Trophoblast cell (in vitro differentiated cells and primary cell): ENCODE measurements around the gene LTB4R2.

ENCODE experiments used
- DNase-seq, 2 donors: peaks; one replicate each; pipeline ENCODE4 v3.0.0-alpha.2; 2016
- H2AFZ ChIP-seq: 2 replicates; pipeline ENCODE4 v1.6.1; 2013; ENCODE audit warnings: low read length, moderate library complexity, mild to moderate bottlenecking; ENCODE audit not compliant: insufficient read depth, poor library complexity
- H2AK5ac ChIP-seq: 2 replicates; pipeline ENCODE4 v1.6.1; 2013; ENCODE audit warnings: mild to moderate bottlenecking, low read length
- H2BK120ac ChIP-seq: 2 replicates; pipeline ENCODE4 v1.6.1; 2013; ENCODE audit warnings: low read length, mild to moderate bottlenecking, moderate library complexity; ENCODE audit not compliant: insufficient read depth, poor library complexity
- H2BK12ac ChIP-seq: 2 replicates; pipeline ENCODE4 v1.6.1; 2013; ENCODE audit warnings: mild to moderate bottlenecking, low read length, moderate library complexity
- H2BK5ac ChIP-seq: 2 replicates; pipeline ENCODE4 v1.6.1; 2013; ENCODE audit warnings: low read length, low read depth, moderate library complexity, mild to moderate bottlenecking; ENCODE audit not compliant: poor library complexity
- H3K14ac ChIP-seq: 2 replicates; pipeline ENCODE4 v1.6.1; 2013; ENCODE audit warnings: mild to moderate bottlenecking, low read length
- H3K18ac ChIP-seq: 2 replicates; pipeline ENCODE4 v1.6.1; 2013; ENCODE audit warnings: mild to moderate bottlenecking, low read length
- H3K23ac ChIP-seq: 2 replicates; pipeline ENCODE4 v1.6.1; 2013; ENCODE audit warnings: low read length
- H3K27ac ChIP-seq: 2 replicates; pipeline ENCODE4 v1.5.1; 2013; ENCODE audit warnings: low read depth, mild to moderate bottlenecking, inconsistent platforms, low read length, moderate library complexity
- H3K27me3 ChIP-seq: 2 replicates; pipeline ENCODE4 v1.6.1; 2013; ENCODE audit warnings: inconsistent platforms, mild to moderate bottlenecking, low read length, moderate library complexity; ENCODE audit not compliant: insufficient read depth
- H3K36me3 ChIP-seq, 2 experiments: 1 replicate in 1 of 2; 2 replicates in 1 of 2; pipeline ENCODE4 v1.6.1; 2013; ENCODE audit warnings: low read length in 2 of 2, mild to moderate bottlenecking in 2 of 2, moderate library complexity in 1 of 2; ENCODE audit not compliant: insufficient read depth in 2 of 2, control insufficient read depth in 1 of 2
- H3K4ac ChIP-seq: 2 replicates; pipeline ENCODE4 v1.6.1; 2013; ENCODE audit warnings: low read depth, mild to moderate bottlenecking, low read length, moderate library complexity
- H3K4me1 ChIP-seq, 2 experiments: 1 replicate in 1 of 2; 2 replicates in 1 of 2; pipeline ENCODE4 v1.6.1; 2013; ENCODE audit warnings: low read length in 2 of 2, mild to moderate bottlenecking in 2 of 2, moderate library complexity in 1 of 2; ENCODE audit not compliant: insufficient read depth in 2 of 2, control insufficient read depth in 1 of 2
- H3K4me2 ChIP-seq: 2 replicates; pipeline ENCODE4 v1.6.1; 2013; ENCODE audit warnings: inconsistent platforms, mild to moderate bottlenecking, low read length, moderate library complexity
- H3K4me3 ChIP-seq: 2 replicates; pipeline ENCODE4 v1.5.1; 2013; ENCODE audit warnings: mild to moderate bottlenecking, low read depth, low read length, inconsistent platforms
- H3K79me1 ChIP-seq: one replicate; pipeline ENCODE4 v1.6.1; 2013; ENCODE audit warnings: low read length
- H3K79me2 ChIP-seq: 2 replicates; pipeline ENCODE4 v1.6.1; 2013; ENCODE audit warnings: low read length, mild to moderate bottlenecking; ENCODE audit not compliant: control insufficient read depth, insufficient read depth, poor library complexity
- H3K9ac ChIP-seq: 2 replicates; pipeline ENCODE4 v1.6.1; 2013; ENCODE audit warnings: mild to moderate bottlenecking, low read length
- H3K9me3 ChIP-seq: 2 replicates; pipeline ENCODE4 v1.6.1; 2013; ENCODE audit warnings: low read depth, mild to moderate bottlenecking, control low read depth, inconsistent platforms, low read length; ENCODE audit not compliant: insufficient read depth
- H4K12ac ChIP-seq: 2 replicates; pipeline ENCODE4 v1.6.1; 2013; ENCODE audit warnings: low read depth, mild to moderate bottlenecking, low read length, moderate library complexity
- H4K8ac ChIP-seq: 2 replicates; pipeline ENCODE4 v1.6.1; 2013; ENCODE audit warnings: low read depth, mild to moderate bottlenecking, low read length, moderate library complexity
- H4K91ac ChIP-seq: one replicate; pipeline ENCODE4 v1.6.1; 2013; ENCODE audit warnings: low read depth, mild to moderate bottlenecking, low read length, moderate library complexity
- WGBS: extraction: QIAGEN DNeasy Blood & Tissue Kit; methylation state at CpG from one replicate; pipeline ENCODE4 v1.1.7; 2013; ENCODE audit warnings: missing lambda C conversion rate; ENCODE audit not compliant: insufficient read length, insufficient coverage; ENCODE audit errors: extremely low coverage; 5-methylcytosine and 5-hydroxymethylcytosine counted together

Gene LTB4R2

DNA sequence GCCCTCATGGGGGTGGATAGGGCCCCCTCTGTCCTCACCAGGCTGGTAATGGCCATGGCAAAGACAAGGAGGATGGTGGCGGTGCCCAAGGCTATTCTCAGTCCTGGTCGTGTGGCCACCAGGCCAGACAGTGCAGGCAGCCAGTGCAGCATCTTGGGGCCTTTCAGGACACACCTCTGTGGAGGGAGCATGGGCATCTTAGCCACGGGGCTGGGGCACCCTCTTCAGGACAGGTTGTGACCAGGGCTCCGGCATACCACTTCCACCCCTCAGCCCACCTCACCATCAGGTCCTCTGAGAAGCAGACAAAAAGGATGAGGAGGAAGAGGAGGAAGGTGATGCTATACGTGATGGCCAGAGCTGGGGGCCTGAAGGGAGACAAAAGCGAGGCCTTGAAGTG is 14.1 kb downstream of the LTB4R2 start:
- Histone ChIP-seq H2BK12ac (no peak overlapping the region), H4K91ac (no peak overlapping the region), H3K79me1 (peaks cover 2% of the 10 kb centered on the region), H4K8ac (no peak overlapping the region), H3K27me3 (no peaks in the 10 kb centered on the region), H3K14ac (no peak overlapping the region), H3K4ac (no peak overlapping the region), H2AFZ (no peak overlapping the region), H3K9ac (no peak overlapping the region), H3K9me3 (no peaks in the 10 kb centered on the region), H3K4me2 (no peak overlapping the region), H3K79me2 (no peaks in the 10 kb centered on the region), H2BK5ac (no peak overlapping the region), H3K36me3 (no peaks in the 10 kb centered on the region), H2AK5ac (no peak overlapping the region), H3K4me1 (peaks cover 6 to 10% of the 10 kb centered on the region in 2 experiments), H3K27ac (no peak overlapping the region), H2BK120ac (no peak overlapping the region), H3K18ac (no peak overlapping the region), H3K23ac (no peak overlapping the region), H4K12ac (no peak overlapping the region), H3K4me3 (no peak overlapping the region)
- no peak for DNase-seq
- no CpG with 5 or more reads among the region's 6 CpGs for WGBS

DNA sequence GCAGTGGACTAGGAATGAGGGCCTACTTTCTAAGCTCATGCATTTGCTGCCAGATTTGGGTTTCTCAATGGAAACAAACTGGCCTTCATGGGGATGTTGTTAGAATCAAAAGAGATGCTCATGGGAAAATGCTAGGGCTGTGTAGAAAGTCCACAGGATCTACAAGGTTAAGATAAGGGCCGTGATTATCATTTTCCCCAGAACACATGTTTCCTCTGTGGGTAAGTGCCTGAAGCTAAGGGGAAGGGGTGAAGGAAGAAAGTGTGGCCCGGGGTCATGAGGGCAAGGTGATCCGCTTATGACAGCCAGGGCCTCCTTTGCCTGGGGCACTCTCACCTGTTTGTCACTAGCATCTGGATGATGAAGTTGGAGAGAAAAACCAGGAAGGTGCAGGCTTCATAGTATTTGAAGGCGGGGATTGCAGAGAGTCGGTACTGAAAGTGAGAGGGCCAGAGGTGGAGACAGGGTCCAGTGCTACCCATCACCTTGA is 15.1 kb downstream of the LTB4R2 start:
- Histone ChIP-seq H3K4me1 (peaks cover 6 to 10% of the 10 kb centered on the region in 2 experiments), H2BK5ac (no peak overlapping the region)
- no CpG with 5 or more reads among the region's 5 CpGs for WGBS

DNA sequence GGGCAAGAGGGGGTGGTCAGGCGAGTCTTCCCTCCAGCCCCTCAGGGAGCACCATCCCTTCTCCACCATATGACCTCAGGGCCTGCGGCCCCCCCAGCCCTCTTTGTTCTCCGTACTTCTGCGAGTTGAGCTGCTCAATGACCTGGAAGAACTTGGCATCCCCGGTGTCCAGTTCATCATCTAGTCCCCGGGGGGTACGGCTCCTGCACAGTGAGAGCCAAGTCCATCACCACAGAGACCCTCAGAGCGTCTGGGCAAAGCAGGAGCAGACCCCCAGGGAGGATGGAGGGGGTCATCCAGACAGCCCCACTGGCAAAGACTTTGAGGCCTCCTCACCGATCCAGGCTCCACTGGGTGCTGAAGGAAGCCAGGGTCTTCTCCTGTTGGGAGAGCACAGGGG is 16.0 kb downstream of the LTB4R2 start:
- no peaks in the 10 kb centered on the region for H3K9me3 ChIP-seq
- H3K4ac ChIP-seq = no peak overlapping the region
- no peak overlapping the region for H2BK120ac ChIP-seq
- no peak for DNase-seq
- H4K91ac ChIP-seq = no peak overlapping the region
- H3K4me3 ChIP-seq = no peak overlapping the region
- H2BK12ac ChIP-seq = no peak overlapping the region
- H2BK5ac ChIP-seq = no peak overlapping the region
- H3K79me2 ChIP-seq = no peaks in the 10 kb centered on the region
- H3K4me2 ChIP-seq = no peak overlapping the region
- peaks cover 2% of the 10 kb centered on the region for H3K79me1 ChIP-seq
- no peak overlapping the region for H3K23ac ChIP-seq
- no peak overlapping the region for H2AK5ac ChIP-seq
- no peak overlapping the region for H4K12ac ChIP-seq
- no CpG with 5 or more reads among the region's 9 CpGs for WGBS
- H3K9ac ChIP-seq = no peak overlapping the region
- H4K8ac ChIP-seq = no peak overlapping the region
- no peaks in the 10 kb centered on the region for H3K27me3 ChIP-seq
- H3K14ac ChIP-seq = no peak overlapping the region
- H2AFZ ChIP-seq = no peak overlapping the region
- H3K4me1 ChIP-seq = peaks cover 6 to 10% of the 10 kb centered on the region in 2 experiments
- no peak overlapping the region for H3K18ac ChIP-seq
- no peaks in the 10 kb centered on the region for H3K36me3 ChIP-seq
- no peak overlapping the region for H3K27ac ChIP-seq

More for the DNA sequence above, 15.1 kb downstream of the LTB4R2 start:
- Histone ChIP-seq H3K27ac (no peak overlapping the region), H2BK120ac (no peak overlapping the region), H4K8ac (no peak overlapping the region), H3K9me3 (no peaks in the 10 kb centered on the region), H3K23ac (no peak overlapping the region), H3K79me2 (no peaks in the 10 kb centered on the region), H3K18ac (no peak overlapping the region), H3K36me3 (no peaks in the 10 kb centered on the region), H2AK5ac (no peak overlapping the region), H3K27me3 (no peaks in the 10 kb centered on the region), H4K91ac (no peak overlapping the region), H4K12ac (no peak overlapping the region), H3K4me3 (no peak overlapping the region), H3K14ac (no peak overlapping the region), H2AFZ (no peak overlapping the region), H3K9ac (no peak overlapping the region), H2BK12ac (no peak overlapping the region), H3K79me1 (peaks cover 2% of the 10 kb centered on the region), H3K4ac (no peak overlapping the region), H3K4me2 (no peak overlapping the region)
- DNase-seq = peak; percentile 92 to 96

DNA sequence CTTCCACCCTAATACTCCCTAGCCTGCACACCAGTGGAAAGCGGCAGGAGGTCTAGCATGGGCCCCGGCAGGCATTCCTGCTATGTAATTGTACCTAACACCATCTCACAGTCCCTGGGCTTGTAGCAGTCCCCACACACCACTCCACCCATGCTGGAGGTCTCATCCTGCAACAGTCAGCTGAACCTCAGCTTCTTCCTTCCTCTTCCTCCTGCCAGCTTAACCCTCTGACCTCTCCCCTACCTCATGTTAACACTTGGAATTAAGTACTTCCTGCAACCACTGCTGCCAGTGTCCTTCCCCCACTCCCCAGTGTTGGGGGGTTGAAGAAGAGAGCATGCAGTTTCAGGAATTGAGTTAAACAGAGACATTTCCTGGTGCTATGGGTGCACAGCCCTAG is 17.4 kb downstream of the LTB4R2 start:
- no peaks in the 10 kb centered on the region for H3K79me2 ChIP-seq
- H3K9me3 ChIP-seq = peaks cover under 1% of the 10 kb centered on the region
- no peak overlapping the region for H3K4me2 ChIP-seq
- no peak overlapping the region for H2BK120ac ChIP-seq
- H3K27ac ChIP-seq = no peak overlapping the region
- H2AFZ ChIP-seq = no peak overlapping the region
- no peak overlapping the region for H2BK12ac ChIP-seq
- H4K8ac ChIP-seq = no peak overlapping the region
- H4K91ac ChIP-seq = no peak overlapping the region
- no peak overlapping the region for H4K12ac ChIP-seq
- H3K4me3 ChIP-seq = no peak overlapping the region
- WGBS = no CpG with 5 or more reads among the region's 2 CpGs
- no peak for DNase-seq
- no peaks in the 10 kb centered on the region for H3K36me3 ChIP-seq
- H2AK5ac ChIP-seq = no peak overlapping the region
- H3K23ac ChIP-seq = no peak overlapping the region
- H3K18ac ChIP-seq = no peak overlapping the region
- H3K14ac ChIP-seq = no peak overlapping the region
- H2BK5ac ChIP-seq = no peak overlapping the region
- H3K9ac ChIP-seq = no peak overlapping the region
- peaks cover 1 to 3% of the 10 kb centered on the region in 2 experiments for H3K4me1 ChIP-seq
- no peaks in the 10 kb centered on the region for H3K79me1 ChIP-seq
- H3K27me3 ChIP-seq = no peaks in the 10 kb centered on the region
- H3K4ac ChIP-seq = no peak overlapping the region
